BLaER1 (cell line): ENCODE data around the gene PLCD4.

Source experiments
- H3K27ac ChIP-seq: shearing (Covaris generic); formaldehyde crosslinking; 2 replicates; pipeline ENCODE4 v1.8.1; 2022
- H3K27me3 ChIP-seq: shearing (Covaris generic); formaldehyde crosslinking; 2 replicates; pipeline ENCODE4 v1.8.1; 2022
- H3K36me3 ChIP-seq: shearing (Covaris generic); formaldehyde crosslinking; 2 replicates; pipeline ENCODE4 v1.8.1; 2022
- H3K4me1 ChIP-seq: shearing (Covaris generic); formaldehyde crosslinking; 2 replicates; pipeline ENCODE4 v1.8.1; 2022
- H3K4me2 ChIP-seq: shearing (Covaris generic); formaldehyde crosslinking; 2 replicates; pipeline ENCODE4 v1.8.1; 2022
- H3K4me3 ChIP-seq: shearing (Covaris generic); formaldehyde crosslinking; 2 replicates; pipeline ENCODE4 v1.8.1; 2022
- H3K9ac ChIP-seq: shearing (Covaris generic); formaldehyde crosslinking; 2 replicates; pipeline ENCODE4 v1.8.1; 2022
- H3K9me3 ChIP-seq: shearing (Covaris generic); formaldehyde crosslinking; 2 replicates; pipeline ENCODE4 v1.8.1; 2022
- H4K20me1 ChIP-seq: shearing (Covaris generic); formaldehyde crosslinking; 2 replicates; pipeline ENCODE4 v1.8.1; 2022
- Cebpa-rat ChIP-seq: shearing (Covaris generic); IDR thresholded peaks from 2 replicates; pipeline ENCODE4 v1.8.1; 2022

The PLCD4 gene

GRCh38 chr2:218642786-218643185 is 35.1 kb downstream of the PLCD4 start:
- Histone ChIP-seq H3K4me1 (no peaks in the 10 kb centered on the region), H4K20me1 (peaks cover 53% of the 10 kb centered on the region), H3K27me3 (no peaks in the 10 kb centered on the region), H3K9me3 (no peaks in the 10 kb centered on the region), H3K4me3 (no peak overlapping the region), H3K27ac (no peak overlapping the region), H3K36me3 (peaks cover 99% of the 10 kb centered on the region), H3K4me2 (no peak overlapping the region), H3K9ac (no peak overlapping the region)
- no peak for TF ChIP-seq Cebpa-rat

GRCh38 chr2:218643751-218644310 is 36.1 kb downstream of the PLCD4 start:
- Histone ChIP-seq H3K27ac (no peak overlapping the region), H3K4me2 (no peak overlapping the region), H3K9me3 (no peaks in the 10 kb centered on the region), H3K4me3 (no peak overlapping the region), H3K36me3 (peaks cover 99% of the 10 kb centered on the region), H3K9ac (no peak overlapping the region; the same call in 1 of the 2 replicates), H3K4me1 (no peaks in the 10 kb centered on the region), H4K20me1 (peaks cover 52% of the 10 kb centered on the region), H3K27me3 (no peaks in the 10 kb centered on the region)
- TF ChIP-seq Cebpa-rat = no peak

GRCh38 chr2:218644721-218645120 is 37.0 kb downstream of the PLCD4 start:
- no peaks in the 10 kb centered on the region for H3K9me3 ChIP-seq
- H3K27ac ChIP-seq = no peak overlapping the region
- H3K4me2 ChIP-seq = no peak overlapping the region
- H4K20me1 ChIP-seq = peaks cover 60% of the 10 kb centered on the region
- H3K4me1 ChIP-seq = no peaks in the 10 kb centered on the region
- H3K27me3 ChIP-seq = no peaks in the 10 kb centered on the region
- peaks cover 99% of the 10 kb centered on the region for H3K36me3 ChIP-seq
- H3K9ac ChIP-seq = no peak overlapping the region
- TF ChIP-seq Cebpa-rat = no peak
- no peak overlapping the region for H3K4me3 ChIP-seq

GRCh38 chr2:218645126-218645525 is 37.4 kb downstream of the PLCD4 start:
- H3K4me1 ChIP-seq = no peaks in the 10 kb centered on the region
- no peak overlapping the region for H3K4me2 ChIP-seq
- no peak overlapping the region for H3K9ac ChIP-seq
- peaks cover 60% of the 10 kb centered on the region for H4K20me1 ChIP-seq
- H3K27me3 ChIP-seq = no peaks in the 10 kb centered on the region
- H3K4me3 ChIP-seq = no peak overlapping the region
- no peak for TF ChIP-seq Cebpa-rat
- H3K9me3 ChIP-seq = no peaks in the 10 kb centered on the region
- peaks cover 99% of the 10 kb centered on the region for H3K36me3 ChIP-seq
- no peak overlapping the region for H3K27ac ChIP-seq

GRCh38 chr2:218648088-218648786 is 40.5 kb downstream of the PLCD4 start:
- Histone ChIP-seq H3K36me3 (peaks cover 100% of the 10 kb centered on the region), H3K9ac (no peak overlapping the region), H3K4me1 (no peaks in the 10 kb centered on the region), H4K20me1 (peaks cover 58% of the 10 kb centered on the region), H3K27me3 (no peaks in the 10 kb centered on the region), H3K9me3 (no peaks in the 10 kb centered on the region), H3K4me3 (no peak overlapping the region), H3K4me2 (no peak overlapping the region), H3K27ac (no peak overlapping the region)
- TF ChIP-seq Cebpa-rat = no peak

- TF ChIP-seq Cebpa-rat = no peak
- H3K27ac ChIP-seq = no peak overlapping the region
- no peaks in the 10 kb centered on the region for H3K27me3 ChIP-seq
- peaks cover 2% of the 10 kb centered on the region for H3K4me1 ChIP-seq
- H3K36me3 ChIP-seq = peaks cover 100% of the 10 kb centered on the region
- no peak overlapping the region for H3K4me2 ChIP-seq
- H3K9ac ChIP-seq = no peak overlapping the region
- no peak overlapping the region for H3K4me3 ChIP-seq
- no peaks in the 10 kb centered on the region for H3K9me3 ChIP-seq
- peaks cover 56% of the 10 kb centered on the region for H4K20me1 ChIP-seq
Observed at GRCh38 chr2:218648787-218649100, 41.0 kb downstream of the PLCD4 start.

- Histone ChIP-seq H3K4me2 (no peak overlapping the region), H3K27ac (no peak overlapping the region), H4K20me1 (peaks cover 41% of the 10 kb centered on the region), H3K9ac (no peak overlapping the region), H3K4me3 (no peak overlapping the region), H3K9me3 (no peaks in the 10 kb centered on the region), H3K4me1 (peaks cover 26% of the 10 kb centered on the region), H3K27me3 (no peaks in the 10 kb centered on the region), H3K36me3 (peaks cover 73% of the 10 kb centered on the region)
- TF ChIP-seq Cebpa-rat = no peak
Observed at GRCh38 chr2:218655751-218656150, 48.1 kb downstream of the PLCD4 start.

- H3K4me2 ChIP-seq = peak overlapping the region; percentile 81
- H3K36me3 ChIP-seq = peaks cover 73% of the 10 kb centered on the region
- no peaks in the 10 kb centered on the region for H3K9me3 ChIP-seq
- TF ChIP-seq Cebpa-rat = no peak
- H3K27me3 ChIP-seq = no peaks in the 10 kb centered on the region
- peaks cover 24% of the 10 kb centered on the region for H4K20me1 ChIP-seq
- peak overlapping the region; percentile 99 for H3K4me3 ChIP-seq
- peak overlapping the region; percentile 88 for H3K9ac ChIP-seq
- H3K27ac ChIP-seq = peak overlapping the region; percentile 84
- peaks cover 27% of the 10 kb centered on the region for H3K4me1 ChIP-seq
Observed at GRCh38 chr2:218658671-218659257, 51.1 kb downstream of the PLCD4 start.

GRCh38 chr2:218659258-218659987 is 51.7 kb downstream of the PLCD4 start, which contains the start of the genes BCS1L and ZNF142:
Gene BCS1L (plus strand): TSS chr2:218659683. CDS start chr2:218660988, 1,305 bp downstream.
Gene ZNF142 (minus strand): TSS chr2:218659623. CDS start chr2:218656429, 3,194 bp downstream.
- peaks cover 73% of the 10 kb centered on the region for H3K36me3 ChIP-seq

More at GRCh38 chr2:218659258-218659987, 51.7 kb downstream of the PLCD4 start, which contains the start of the genes BCS1L and ZNF142:
- Histone ChIP-seq H3K4me3 (peak within 1 kb of the TSS; percentile 99), H3K27ac (peak within 1 kb of the TSS; percentile 84), H3K9me3 (no peaks in the 10 kb centered on the region), H4K20me1 (peaks cover 22% of the 10 kb centered on the region; the same call in 1 of the 2 replicates), H3K4me2 (peak within 1 kb of the TSS; percentile 81), H3K9ac (peak within 1 kb of the TSS; percentile 88), H3K4me1 (peaks cover 21% of the 10 kb centered on the region), H3K27me3 (no peaks in the 10 kb centered on the region)
- no peak for TF ChIP-seq Cebpa-rat
